HCT116 (cell line): ENCODE data around the gene PTPA. TPM values are rescaled to one million over a fixed set of nuclear protein-coding genes. Genes with fewer than 3 reads are reported as not detected.

Source experiments
- ATAC-seq: fragments of 200-7000 bp; cut with Tn5 transposase; 2 replicates; pipeline ENCODE4 v1.9.1; 2020; ENCODE audit warnings: mild to moderate bottlenecking, moderate library complexity
- BruUV-seq: library from RNA; stranded (reverse); fragments of 400-500 nt; replicated peaks from 2 replicates; lab custom pipeline; 2021; lab: Mats Ljungman, UMichigan
- CTCF ChIA-PET: fragments of 300-600 bp; sonication (Branson Sonifier 250); formaldehyde crosslinking; loops from one replicate; lab custom pipeline; 2021; ENCODE audit warnings: antibody characterized with exemption; lab: Charles Lee
- POLR2A ChIA-PET: fragments of 300-600, 350-600 bp; sonication (Branson Sonifier 250); formaldehyde crosslinking; loops from one replicate; lab custom pipeline; 2021; ENCODE audit warnings: antibody characterized with exemption; lab: Charles Lee
- RAD21 ChIA-PET, 2 experiments: fragments of 300-600 bp; sonication (Branson Sonifier 250); formaldehyde crosslinking; loops; one replicate each; lab custom pipeline; 2023; ENCODE audit warnings: low total read pairs in 2 of 2; ENCODE audit not compliant: uncharacterized antibody in 2 of 2, unreplicated experiment in 2 of 2, low non-redundant PET in 1 of 2; lab: Charles Lee
- DNase-seq: peaks from one replicate; pipeline ENCODE4 v3.0.0-alpha.2; 2010; ENCODE audit warnings: low read depth, low spot score
- H2AFZ ChIP-seq: fragments of 200-600 bp; shearing (Covaris generic), sonication (generic); 2 replicates; pipeline ENCODE4 v1.6.1; 2017; ENCODE audit warnings: low read depth, mixed run types, mixed read lengths, antibody characterized with exemption, low read length; ENCODE audit not compliant: poor library complexity, severe bottlenecking
- H3K27ac ChIP-seq: 2 replicates; pipeline ENCODE4 v1.5.1; 2012; ENCODE audit warnings: low read depth, low read length
- H3K27me3 ChIP-seq: fragments of 200-600 bp; sonication (generic); 2 replicates; pipeline ENCODE4 v1.6.1; 2016; ENCODE audit warnings: mixed run types, low read length, mixed read lengths; ENCODE audit not compliant: insufficient read depth
- H3K36me3 ChIP-seq, 2 experiments: fragments of 200-500 bp in 1 of 2; fragments of 200-600 bp in 1 of 2; sonication (Bioruptor generic) in 1 of 2; sonication (generic) in 1 of 2; 2 replicates each; pipeline versions ENCODE4 v1.5.1 to v1.6.1; 2014 to 2016; ENCODE audit warnings: low read length in 2 of 2, inconsistent platforms in 1 of 2, mixed read lengths in 1 of 2, mixed run types in 1 of 2; ENCODE audit not compliant: insufficient read depth in 2 of 2, control insufficient read depth in 1 of 2
- H3K4me1 ChIP-seq, 2 experiments: fragments of 200-600 bp in 1 of 2; sonication (generic) in 1 of 2; 2 replicates each; pipeline versions ENCODE4 v1.5.1 to v1.6.1; 2012 to 2017; ENCODE audit warnings: low read length in 2 of 2, inconsistent platforms in 1 of 2, mild to moderate bottlenecking in 1 of 2, mixed read lengths in 1 of 2, mixed run types in 1 of 2, moderate library complexity in 1 of 2; ENCODE audit not compliant: insufficient read depth in 2 of 2, control insufficient read depth in 1 of 2
- H3K4me2 ChIP-seq: fragments of 200-600 bp; sonication (generic); 2 replicates; pipeline ENCODE4 v1.6.1; 2017; ENCODE audit warnings: mixed run types, low read length, mixed read lengths
- H3K4me3 ChIP-seq, 2 experiments: fragments of 200-600 bp in 1 of 2; sonication (generic) in 1 of 2; replicated peaks in 1 of 2; 2 replicates each; pipeline ENCODE4 v1.5.1; 2011 to 2016; ENCODE audit warnings: low read length in 2 of 2, control low read depth in 1 of 2, low read depth in 1 of 2, mild to moderate bottlenecking in 1 of 2, mixed read lengths in 1 of 2, mixed run types in 1 of 2
- H3K79me2 ChIP-seq: fragments of 200-600 bp; sonication (generic); 2 replicates; pipeline ENCODE4 v1.6.1; 2017; ENCODE audit warnings: mild to moderate bottlenecking, mixed run types, low read length, moderate library complexity, mixed read lengths; ENCODE audit not compliant: insufficient read depth
- H3K9ac ChIP-seq: fragments of 200-600 bp; sonication (generic); 2 replicates; pipeline ENCODE4 v1.6.1; 2016; ENCODE audit warnings: low read length, mixed read lengths
- H3K9me2 ChIP-seq: fragments of 200-600 bp; sonication (generic), shearing (Covaris generic); 2 replicates; pipeline ENCODE4 v1.6.1; 2017; ENCODE audit warnings: mixed run types, mild to moderate bottlenecking, moderate library complexity; ENCODE audit not compliant: insufficient read depth
- H3K9me3 ChIP-seq, 2 experiments: fragments of 200-500 bp in 1 of 2; fragments of 200-600 bp in 1 of 2; sonication (Bioruptor generic) in 1 of 2; sonication (generic) in 1 of 2; 2 replicates each; pipeline ENCODE4 v1.6.1; 2014 to 2017; ENCODE audit warnings: low read length in 2 of 2, mixed read lengths in 2 of 2, inconsistent platforms in 1 of 2, low read depth in 1 of 2, mild to moderate bottlenecking in 1 of 2, mixed run types in 1 of 2, moderate library complexity in 1 of 2; ENCODE audit not compliant: control insufficient read depth in 1 of 2, insufficient read depth in 1 of 2
- H4K20me1 ChIP-seq: fragments of 200-600 bp; sonication (generic), shearing (Covaris generic); 2 replicates; pipeline ENCODE4 v1.6.1; 2017; ENCODE audit warnings: mixed run types, mild to moderate bottlenecking, moderate library complexity; ENCODE audit not compliant: insufficient read depth
- ATF3 ChIP-seq: IDR thresholded peaks from 2 replicates; pipeline ENCODE4 v1.6.1; 2012
- CTCF ChIP-seq, 3 experiments: fragments of 200-600 bp in 1 of 3; sonication (generic) in 1 of 3; IDR thresholded peaks in 2 of 3; conservative IDR thresholded peaks in 1 of 3; 2 replicates each; pipeline ENCODE4 v1.5.1; 2012 to 2017; ENCODE audit warnings: low read depth in 2 of 3, low read length in 2 of 3, antibody characterized with exemption in 1 of 3, borderline replicate concordance in 1 of 3, control low read depth in 1 of 3, mild to moderate bottlenecking in 1 of 3, mixed read lengths in 1 of 3, mixed run types in 1 of 3, moderate library complexity in 1 of 3; ENCODE audit not compliant: insufficient read depth in 1 of 3
- ELF1 ChIP-seq: IDR thresholded peaks from 2 replicates; pipeline ENCODE4 v1.6.1; 2012; ENCODE audit warnings: low read depth, borderline replicate concordance
- EZH2 ChIP-seq: fragments of 200-600 bp; sonication (generic); IDR thresholded peaks from 2 replicates; pipeline ENCODE4 v1.6.1; 2017; ENCODE audit warnings: antibody characterized with exemption, mixed run types
- FOSL1 ChIP-seq: IDR thresholded peaks from 2 replicates; pipeline ENCODE4 v1.6.1; 2012; ENCODE audit warnings: low read depth
- POLR2A ChIP-seq: IDR thresholded peaks from 2 replicates; pipeline ENCODE4 v1.7.0; 2011; ENCODE audit warnings: borderline replicate concordance; ENCODE audit not compliant: insufficient read depth, insufficient read length; ENCODE audit errors: extremely low read depth
- POLR2AphosphoS5 ChIP-seq: IDR thresholded peaks from 2 replicates; pipeline ENCODE4 v1.6.1; 2011; ENCODE audit warnings: mild to moderate bottlenecking, low read depth, low read length, moderate library complexity
- REST ChIP-seq: IDR thresholded peaks from 2 replicates; pipeline ENCODE4 v1.6.1; 2012; ENCODE audit warnings: low read depth
- SP1 ChIP-seq: IDR thresholded peaks from 2 replicates; pipeline ENCODE4 v1.6.1; 2012; ENCODE audit warnings: low read depth
- intact Hi-C: fragments of 100-400 bp; cut with micrococcal nuclease; formaldehyde crosslinking; loops from 2 replicates; pipeline ENCODE4 v1.10.0; 2022
- total RNA-seq: library from RNA; stranded (reverse); gene quantifications from one replicate; pipeline ENCODE4 v1.2.1, GENCODE V29; 2021; ENCODE audit not compliant: unreplicated experiment

Gene PTPA
- total RNA-seq, 1 experiment from 2014 or later: 177 TPM

- Histone ChIP-seq H3K9me2 (no peaks in the 10 kb centered on the region), H3K27me3 (no peaks in the 10 kb centered on the region), H3K9ac (no peak overlapping the region), H2AFZ (no peak overlapping the region), H3K4me2 (no peak overlapping the region), H3K27ac (no peak overlapping the region), H3K4me1 (no peaks in the 10 kb centered on the region), H4K20me1 (no peaks in the 10 kb centered on the region), H3K79me2 (no peaks in the 10 kb centered on the region), H3K9me3 (no peaks in the 10 kb centered on the region), H3K36me3 (no peaks in the 10 kb centered on the region), H3K4me3 (no peak overlapping the region)
- ChIA-PET POLR2A (no interaction called here), RAD21 (no interaction called here), CTCF (no interaction called here)
- intact Hi-C loops: no loop called here
- no TSS peak for BruUV-seq
- no peak for TF ChIP-seq SP1
- DNase-seq (no peak), ATAC-seq (no peak)
Observed at GRCh38 chr9:129070696-129071525, 40.3 kb upstream of the PTPA start.

GRCh38 chr9:129071526-129072126 lies 39.6 kb upstream of the PTPA start:
- Histone ChIP-seq H3K4me3 (no peak overlapping the region), H3K9me2 (no peaks in the 10 kb centered on the region), H2AFZ (no peak overlapping the region), H3K27ac (no peak overlapping the region), H4K20me1 (no peaks in the 10 kb centered on the region), H3K4me1 (no peaks in the 10 kb centered on the region), H3K9me3 (no peaks in the 10 kb centered on the region), H3K9ac (no peak overlapping the region), H3K79me2 (no peaks in the 10 kb centered on the region), H3K27me3 (no peaks in the 10 kb centered on the region), H3K36me3 (no peaks in the 10 kb centered on the region), H3K4me2 (no peak overlapping the region)
- ChIA-PET RAD21 (no interaction called here), POLR2A (no interaction called here), CTCF (no interaction called here)
- no peak for DNase-seq
- intact Hi-C loops: no loop called here
- no TSS peak for BruUV-seq
- no peak for ATAC-seq
- TF ChIP-seq SP1 (no peak), FOSL1 (no peak), ATF3 (no peak), CTCF (IDR thresholded peaks at IDR 0.05 in 2 of 3, conservative IDR thresholded peaks at IDR 0.05 in 1 of 3; ENCODE audit: borderline replicate concordance in 1 of 3, insufficient read depth in 1 of 3, low read depth in 2 of 3, low read length in 2 of 3) (no peak), POLR2A (no peak), REST (no peak), EZH2 (no peak), ELF1 (no peak), POLR2AphosphoS5 (no peak)
